Measurements from ENCODE around the gene ANLN. TPM values are rescaled to one million over a fixed set of nuclear protein-coding genes. Genes with fewer than 3 reads are reported as not detected.

ANLN gene
- total RNA-seq, 6 donors from 2014 or later, result 2.5 to 5.8 (median 5.1) TPM

GRCh38 chr7:36358589-36358988, 31.1 kb upstream of the ANLN start:
- TF ChIP-seq POLR2AphosphoS5 (IDR thresholded peaks at IDR 0.05), result no peak
- TF ChIP-seq CTCF (IDR thresholded peaks at IDR 0.05), result no peak
- no peak for TF ChIP-seq POLR2A (IDR thresholded peaks at IDR 0.05)
- TF ChIP-seq EP300 (IDR thresholded peaks at IDR 0.05), result no peak
- Histone ChIP-seq H3K27me3 (no peaks in the 10 kb centered on the region), H3K4me1 (no peaks in the 10 kb centered on the region), H3K36me3 (no peaks in the 10 kb centered on the region), H3K27ac (no peak overlapping the region), H3K4me3 (no peak overlapping the region), H3K9me3 (no peaks in the 10 kb centered on the region)
- DNase-seq, result no peak
- ATAC-seq (ENCODE audit: low FRiP score in 2 of 2), result no peak
- 77 to 79% methylated on average over 1 of the region's 1 CpG for WGBS, 2 donors

- Histone ChIP-seq H3K27ac (no peak overlapping the region), H3K4me1 (no peaks in the 10 kb centered on the region), H3K9me3 (no peaks in the 10 kb centered on the region), H3K4me3 (no peak overlapping the region), H3K27me3 (no peaks in the 10 kb centered on the region), H3K36me3 (no peaks in the 10 kb centered on the region)
- no peak for DNase-seq
- ATAC-seq (ENCODE audit: low FRiP score in 2 of 2), result no peak
- TF ChIP-seq CTCF (IDR thresholded peaks at IDR 0.05), result no peak
- no peak for TF ChIP-seq POLR2AphosphoS5 (IDR thresholded peaks at IDR 0.05)
- TF ChIP-seq EP300 (IDR thresholded peaks at IDR 0.05), result no peak
- no peak for TF ChIP-seq POLR2A (IDR thresholded peaks at IDR 0.05)
- WGBS, 2 donors, result 66 to 68% methylated on average over 4 of the region's 4 CpGs
Measured at GRCh38 chr7:36360244-36360643, 29.4 kb upstream of the ANLN start.

GRCh38 chr7:36361227-36361626, 28.4 kb upstream of the ANLN start:
- no peaks in the 10 kb centered on the region for H3K36me3 ChIP-seq
- no peaks in the 10 kb centered on the region for H3K27me3 ChIP-seq
- no peak overlapping the region for H3K27ac ChIP-seq
- 90% methylated on average over 4 of the region's 4 CpGs for WGBS, 2 donors
- TF ChIP-seq CTCF (IDR thresholded peaks at IDR 0.05), result no peak
- TF ChIP-seq EP300 (IDR thresholded peaks at IDR 0.05), result no peak
- no peak for TF ChIP-seq POLR2AphosphoS5 (IDR thresholded peaks at IDR 0.05)
- TF ChIP-seq POLR2A (IDR thresholded peaks at IDR 0.05), result no peak
- no peak overlapping the region for H3K4me3 ChIP-seq
- H3K4me1 ChIP-seq, result no peaks in the 10 kb centered on the region
- H3K9me3 ChIP-seq, result no peaks in the 10 kb centered on the region
- no peak for ATAC-seq (ENCODE audit: low FRiP score in 2 of 2)
- DNase-seq, result no peak

GRCh38 chr7:36363515-36363914, 26.1 kb upstream of the ANLN start:
- Histone ChIP-seq H3K4me3 (no peak overlapping the region), H3K9me3 (no peaks in the 10 kb centered on the region), H3K4me1 (peaks cover 3 to 9% (median 6%) of the 10 kb centered on the region in 4 donors), H3K27ac (no peak overlapping the region), H3K36me3 (no peaks in the 10 kb centered on the region), H3K27me3 (no peaks in the 10 kb centered on the region)
- no peak for TF ChIP-seq POLR2A (IDR thresholded peaks at IDR 0.05)
- TF ChIP-seq CTCF (IDR thresholded peaks at IDR 0.05), result no peak
- TF ChIP-seq EP300 (IDR thresholded peaks at IDR 0.05), result no peak
- TF ChIP-seq POLR2AphosphoS5 (IDR thresholded peaks at IDR 0.05), result no peak
- DNase-seq (no peak), ATAC-seq (ENCODE audit: low FRiP score in 2 of 2) (no peak)
- 90 to 96% methylated on average over 1 of the region's 1 CpG for WGBS, 2 donors

GRCh38 chr7:36366005-36366717, 23.5 kb upstream of the ANLN start:
- H3K4me1 ChIP-seq, result peaks cover 3 to 9% (median 6%) of the 10 kb centered on the region in 4 donors
- no peaks in the 10 kb centered on the region for H3K27me3 ChIP-seq
- 56 to 60% methylated on average over 12 of the region's 12 CpGs for WGBS, 2 donors
- ATAC-seq (ENCODE audit: low FRiP score in 2 of 2) (no peak), DNase-seq (no peak)
- no peaks in the 10 kb centered on the region for H3K9me3 ChIP-seq
- no peaks in the 10 kb centered on the region for H3K36me3 ChIP-seq
- H3K4me3 ChIP-seq, result peak overlapping the region; percentile 40 to 86 (median 70)
- H3K27ac ChIP-seq, result peak overlapping the region; percentile 69 to 80 (median 76)
- TF ChIP-seq POLR2A (IDR thresholded peaks at IDR 0.05) (no peak), EP300 (IDR thresholded peaks at IDR 0.05) (no peak), CTCF (IDR thresholded peaks at IDR 0.05) (no peak), POLR2AphosphoS5 (IDR thresholded peaks at IDR 0.05) (no peak)
